ENCODE results near the gene PRMT3.
"Not testable (repeated sequence)": the region's sequence is repeated elsewhere in the genome, so short reads cannot be mapped to it uniquely, and the experiment has no call there.

Gene PRMT3

DNA sequence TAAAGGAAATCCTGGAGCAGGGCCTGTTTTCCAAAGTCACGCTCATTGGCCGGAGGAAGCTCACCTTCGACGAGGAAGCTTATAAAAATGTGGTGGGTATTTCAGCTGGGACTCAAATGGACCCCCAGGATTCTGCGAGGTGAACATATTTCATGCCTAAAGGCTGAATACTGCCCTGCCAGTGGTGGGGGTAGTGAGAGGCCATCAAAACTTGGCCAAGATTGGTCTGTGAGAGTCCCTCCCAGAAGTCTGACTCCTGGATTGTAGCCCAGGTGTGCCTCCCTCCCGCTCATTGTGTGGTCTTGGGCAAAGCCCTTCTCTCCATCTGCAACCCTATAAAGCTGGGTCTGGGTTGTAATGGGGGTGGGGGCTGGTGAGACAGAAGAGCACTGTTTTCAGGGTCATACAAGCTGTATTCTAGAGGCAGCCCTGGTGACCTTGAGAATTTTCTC lies 23.1 kb upstream of the PRMT3 start:
- no peak for DNase-seq (ENCODE audit: extremely low spot score)
- CTCF ChIA-PET: interaction anchor here (1.1 to 4.0 kb wide), 3 partner anchors 10 to 236 kb away, joined by 4 to 27 read pairs (median 5); no protein-coding TSS in a partner anchor
- POLR2A ChIA-PET: no interaction called here
- TF ChIP-seq, protein P1, sequence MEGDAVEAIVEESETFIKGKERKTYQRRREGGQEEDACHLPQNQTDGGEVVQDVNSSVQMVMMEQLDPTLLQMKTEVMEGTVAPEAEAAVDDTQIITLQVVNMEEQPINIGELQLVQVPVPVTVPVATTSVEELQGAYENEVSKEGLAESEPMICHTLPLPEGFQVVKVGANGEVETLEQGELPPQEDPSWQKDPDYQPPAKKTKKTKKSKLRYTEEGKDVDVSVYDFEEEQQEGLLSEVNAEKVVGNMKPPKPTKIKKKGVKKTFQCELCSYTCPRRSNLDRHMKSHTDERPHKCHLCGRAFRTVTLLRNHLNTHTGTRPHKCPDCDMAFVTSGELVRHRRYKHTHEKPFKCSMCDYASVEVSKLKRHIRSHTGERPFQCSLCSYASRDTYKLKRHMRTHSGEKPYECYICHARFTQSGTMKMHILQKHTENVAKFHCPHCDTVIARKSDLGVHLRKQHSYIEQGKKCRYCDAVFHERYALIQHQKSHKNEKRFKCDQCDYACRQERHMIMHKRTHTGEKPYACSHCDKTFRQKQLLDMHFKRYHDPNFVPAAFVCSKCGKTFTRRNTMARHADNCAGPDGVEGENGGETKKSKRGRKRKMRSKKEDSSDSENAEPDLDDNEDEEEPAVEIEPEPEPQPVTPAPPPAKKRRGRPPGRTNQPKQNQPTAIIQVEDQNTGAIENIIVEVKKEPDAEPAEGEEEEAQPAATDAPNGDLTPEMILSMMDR (IDR thresholded peaks at IDR 0.05; ENCODE audit: control extremely low read depth, extremely low read depth, low read depth, missing control alignments): no peak

DNA sequence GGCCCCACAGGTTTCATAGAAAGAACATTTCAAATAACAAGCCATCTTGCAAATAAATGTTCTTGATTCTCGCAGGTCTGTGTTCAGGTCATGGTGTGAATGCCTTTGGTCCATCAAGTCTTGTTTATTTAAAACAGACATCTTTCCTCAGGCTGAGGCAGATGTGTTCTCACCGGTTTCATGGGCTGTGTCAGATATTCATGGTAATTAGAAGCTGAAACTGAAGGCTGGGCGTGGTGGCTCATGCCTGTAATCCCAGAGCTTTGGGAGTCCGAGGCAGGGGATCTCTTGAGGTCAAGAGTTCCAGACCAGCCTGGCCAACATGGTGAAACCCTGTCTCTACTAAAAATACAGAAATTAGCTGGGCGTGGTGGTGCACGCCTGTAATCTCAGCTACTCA lies 22.1 kb upstream of the PRMT3 start:
- DNase-seq (ENCODE audit: extremely low spot score); POLR2A ChIA-PET: not testable (repeated sequence)
- CTCF ChIA-PET: interaction anchor here (1.1 to 4.0 kb wide), 2 partner anchors 9 to 12 kb away, joined by 5 to 27 read pairs; no protein-coding TSS in a partner anchor

DNA sequence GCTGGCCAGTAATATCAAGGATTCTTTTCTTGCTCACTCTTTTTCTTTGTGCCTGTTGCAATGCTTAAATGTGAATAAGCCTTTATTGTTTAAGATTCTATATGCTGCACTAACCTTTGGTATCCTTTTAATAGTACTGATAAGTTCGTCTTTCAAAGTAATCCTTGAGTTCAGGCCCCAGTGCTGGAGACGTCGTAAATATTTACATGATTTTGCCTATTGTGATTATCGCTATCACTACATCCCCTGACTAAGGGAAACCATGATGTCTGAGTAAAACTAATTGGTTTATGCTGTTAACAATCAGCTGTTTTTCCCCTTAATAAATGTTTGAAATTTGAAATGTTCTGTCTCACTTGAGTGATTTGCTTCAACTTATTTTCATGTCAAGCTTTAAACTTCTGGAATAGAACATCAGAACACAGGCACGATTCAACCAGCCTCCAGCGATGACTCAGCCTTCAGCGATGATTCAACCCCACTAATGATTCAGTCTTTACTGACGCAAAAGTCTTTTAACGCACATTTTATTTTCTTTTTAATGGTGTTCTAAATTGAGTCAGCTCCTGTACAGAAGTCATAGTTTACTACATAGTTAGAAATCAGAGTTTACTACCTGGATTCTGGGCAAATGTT lies 20.1 kb upstream of the PRMT3 start:
- ChIA-PET POLR2A (no interaction called here), CTCF (interaction anchor here (1.0 to 1.6 kb wide), 4 partner anchors 12 to 240 kb away, joined by 4 to 7 read pairs (median 5); no protein-coding TSS in a partner anchor)
- TF ChIP-seq, protein P1 (IDR thresholded peaks at IDR 0.05; ENCODE audit: control extremely low read depth, extremely low read depth, low read depth, missing control alignments): no peak
- no peak for DNase-seq (ENCODE audit: extremely low spot score)

DNA sequence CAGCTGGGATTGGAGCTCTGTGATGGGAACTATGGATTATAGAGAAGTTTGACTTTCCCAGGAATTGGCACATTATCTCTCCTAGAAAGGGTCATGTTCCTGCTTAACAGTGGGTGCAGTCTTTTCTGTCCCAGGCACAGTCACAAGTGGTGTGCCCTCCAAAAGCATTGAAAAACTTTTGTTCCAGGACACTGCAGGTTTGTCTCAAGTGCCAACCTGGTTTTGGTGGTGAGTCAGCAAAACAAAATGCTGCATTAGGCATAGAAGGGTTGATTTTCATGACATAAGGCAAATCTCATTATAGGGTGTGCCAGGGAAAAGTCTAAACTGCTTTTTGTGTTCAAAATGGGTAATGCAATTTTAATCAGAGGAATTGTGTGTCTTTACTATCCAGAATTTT lies 19.1 kb upstream of the PRMT3 start:
- POLR2A ChIA-PET: no interaction called here
- CTCF ChIA-PET: interaction anchor here (1.6 kb wide), 1 partner anchor 29 kb away, joined by 7 read pairs; no protein-coding TSS in a partner anchor
- TF ChIP-seq, protein P1 (IDR thresholded peaks at IDR 0.05; ENCODE audit: control extremely low read depth, extremely low read depth, low read depth, missing control alignments): no peak
- DNase-seq (ENCODE audit: extremely low spot score): no peak

DNA sequence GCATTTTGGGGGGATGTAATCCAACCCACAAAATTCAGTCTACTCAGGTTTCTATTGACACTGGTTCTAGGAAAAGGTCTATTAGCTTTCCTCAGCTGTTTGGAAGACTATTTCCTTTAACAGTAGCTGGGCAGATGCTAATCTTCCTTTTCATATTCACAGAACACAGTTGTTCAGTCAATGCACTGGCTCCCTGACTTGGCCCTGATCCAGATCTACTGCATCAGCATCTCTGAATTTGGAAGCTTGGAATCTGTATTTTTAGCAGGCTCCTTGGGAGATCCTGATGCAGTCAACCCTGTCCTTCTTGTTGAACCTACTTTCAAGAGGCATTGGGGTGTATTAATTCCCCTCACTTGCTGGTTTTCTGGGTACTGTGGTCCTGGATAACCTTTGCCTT lies 17.7 kb upstream of the PRMT3 start:
- CTCF ChIA-PET: interaction anchor here (1.3 kb wide), 1 partner anchor 16 kb away, joined by 4 read pairs; no protein-coding TSS in a partner anchor
- DNase-seq (ENCODE audit: extremely low spot score): no peak
- TF ChIP-seq, protein P1 (IDR thresholded peaks at IDR 0.05; ENCODE audit: control extremely low read depth, extremely low read depth, low read depth, missing control alignments): no peak
- POLR2A ChIA-PET: no interaction called here

DNA sequence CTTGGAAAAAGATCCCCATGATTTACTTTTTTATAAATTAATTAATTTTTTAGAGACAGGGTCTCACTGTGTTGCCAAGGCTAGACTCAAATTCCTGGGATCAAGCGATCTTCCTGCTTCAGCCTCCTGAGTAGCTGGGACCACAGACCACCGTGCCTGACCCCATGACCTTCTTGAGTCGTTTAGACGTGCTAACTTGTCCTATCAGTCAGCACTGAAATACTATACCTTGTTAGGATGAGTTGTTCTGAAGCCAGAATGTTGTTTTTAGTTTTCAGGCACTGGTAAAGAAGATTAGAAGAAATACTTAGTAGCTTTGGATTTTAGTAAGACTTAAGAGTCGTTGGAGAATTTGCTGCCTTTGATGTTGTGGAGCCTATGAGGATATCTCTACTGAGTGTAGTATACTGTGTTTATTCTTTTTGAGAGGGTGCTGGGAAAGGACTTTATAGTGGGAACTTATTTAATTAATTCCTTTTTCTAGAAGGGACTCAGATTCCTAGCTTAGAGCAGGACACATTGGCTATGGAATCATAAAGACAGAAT lies 15.4 kb upstream of the PRMT3 start:
- POLR2A ChIA-PET: no interaction called here
- CTCF ChIA-PET: interaction anchor here (0.8 to 1.5 kb wide), 7 partner anchors 9 to 244 kb away, joined by 3 to 6 read pairs (median 4); partner anchors contain the start of gene HTATIP2

More for the DNA sequence above, 15.4 kb upstream of the PRMT3 start:
- DNase-seq (ENCODE audit: extremely low spot score): no peak
- TF ChIP-seq, protein P1 (IDR thresholded peaks at IDR 0.05; ENCODE audit: control extremely low read depth, extremely low read depth, low read depth, missing control alignments): no peak

All from GM10248 (cell line).